GM12878 (cell line): ENCODE measurements around the gene ABCG4. TPM values are rescaled to one million over a fixed set of nuclear protein-coding genes. Genes with fewer than 3 reads are reported as not detected.

Experiments used
- ATAC-seq: fragments of 200-7000 bp; cut with Tn5 transposase; 3 replicates; pipeline ENCODE4 v1.9.1; 2020; ENCODE audit warnings: mild to moderate bottlenecking, moderate library complexity
- BruUV-seq: library from RNA; stranded (reverse); fragments of 400-500 nt; replicated peaks from 2 replicates; lab custom pipeline; 2021; lab: Mats Ljungman, UMichigan
- CTCF ChIA-PET: fragments of 300-600 bp; sonication (Branson Sonifier 250); formaldehyde crosslinking; extraction: SDS; loops from one replicate; lab custom pipeline; 2021; ENCODE audit warnings: inconsistent platforms; lab: Yijun Ruan, JAX
- POLR2A ChIA-PET: fragments of 350-600 bp; formaldehyde crosslinking; extraction: SDS; loops from one replicate; lab custom pipeline; 2021; ENCODE audit warnings: inconsistent platforms; lab: Charles Lee
- RAD21 ChIA-PET: fragments of 300-600 bp; sonication (Branson Sonifier 250); formaldehyde crosslinking; loops from one replicate; lab custom pipeline; 2023; ENCODE audit warnings: antibody characterized with exemption; ENCODE audit not compliant: unreplicated experiment; lab: Charles Lee
- SMC1A ChIA-PET: fragments of 300-600 bp; sonication (Branson Sonifier 250); formaldehyde crosslinking; loops from one replicate; lab custom pipeline; 2023; ENCODE audit not compliant: unreplicated experiment, uncharacterized antibody; lab: Charles Lee
- DNase-seq: peaks from one replicate; pipeline ENCODE4 v3.0.0-alpha.2; 2011; ENCODE audit warnings: low read depth, low spot score
- FAIRE-seq: peaks from 3 replicates; lab custom pipeline; 2011; peaks lifted over from hg19 to GRCh38; lab: Jason Lieb, UNC
- H2AFZ ChIP-seq: 2 replicates; pipeline ENCODE4 v1.6.0; 2011; ENCODE audit warnings: low read depth, low read length, control low read depth; ENCODE audit not compliant: control insufficient read depth
- H3K27ac ChIP-seq: 2 replicates; pipeline ENCODE4 v1.5.1; 2011; ENCODE audit warnings: control low read depth; ENCODE audit not compliant: control insufficient read depth, insufficient read depth
- H3K27me3 ChIP-seq, 2 experiments: replicated peaks in 1 of 2; 2 replicates each; pipeline versions ENCODE4 v1.6.0 to v1.6.1; 2011; ENCODE audit warnings: low read length in 1 of 2; ENCODE audit not compliant: control insufficient read depth in 2 of 2, insufficient read depth in 2 of 2
- H3K36me3 ChIP-seq, 2 experiments: 2 replicates each; pipeline ENCODE4 v1.5.1; 2011; ENCODE audit warnings: low read length in 1 of 2; ENCODE audit not compliant: control insufficient read depth in 2 of 2, insufficient read depth in 2 of 2
- H3K4me1 ChIP-seq: 2 replicates; pipeline ENCODE4 v1.6.1; 2011; ENCODE audit warnings: mild to moderate bottlenecking, low read length, moderate library complexity, mixed read lengths; ENCODE audit not compliant: control insufficient read depth, insufficient read depth
- H3K4me2 ChIP-seq: 2 replicates; pipeline ENCODE4 v1.6.0; 2011; ENCODE audit warnings: control low read depth; ENCODE audit not compliant: control insufficient read depth, insufficient read depth
- H3K4me3 ChIP-seq: fragments of 200-600 bp; sonication (generic); 2 replicates; pipeline ENCODE4 v1.5.1; 2016
- H3K79me2 ChIP-seq: 2 replicates; pipeline ENCODE4 v1.6.0; 2011; ENCODE audit warnings: low read length; ENCODE audit not compliant: control insufficient read depth, insufficient read depth
- H3K9ac ChIP-seq: 2 replicates; pipeline ENCODE4 v1.8.0; 2011; ENCODE audit warnings: low read length, control low read depth, mixed read lengths; ENCODE audit not compliant: control insufficient read depth, insufficient read depth
- H3K9me3 ChIP-seq: replicated peaks from 3 replicates; pipeline ENCODE4 v1.5.1; 2011; ENCODE audit warnings: mild to moderate bottlenecking, low read length; ENCODE audit not compliant: control insufficient read depth, insufficient read depth
- H4K20me1 ChIP-seq: 2 replicates; pipeline ENCODE4 v1.6.0; 2011; ENCODE audit not compliant: control insufficient read depth, insufficient read depth
- ATF2 ChIP-seq: IDR thresholded peaks from 2 replicates; pipeline ENCODE4 v1.6.1; 2012; ENCODE audit warnings: low read length, inconsistent platforms
- CHD1 ChIP-seq: IDR thresholded peaks from 2 replicates; pipeline ENCODE4 v1.6.1; 2012; ENCODE audit warnings: low read depth, low read length, improper control_type of control experiment
- IRF3 ChIP-seq: fragments of 450-650 bp; IDR thresholded peaks from 2 replicates; pipeline ENCODE4 v1.6.1; 2014; ENCODE audit warnings: mild to moderate bottlenecking
- KLF5 ChIP-seq: fragments of 450-650 bp; IDR thresholded peaks from 2 replicates; pipeline ENCODE4 v1.6.1; 2014; ENCODE audit warnings: mild to moderate bottlenecking; ENCODE audit not compliant: partially characterized antibody
- MYB ChIP-seq: fragments of 150-350 bp; IDR thresholded peaks from 2 replicates; pipeline ENCODE4 v1.6.1; 2014; ENCODE audit warnings: mild to moderate bottlenecking, low read depth, low read length, borderline replicate concordance
- RFX5 ChIP-seq: IDR thresholded peaks from 2 replicates; pipeline ENCODE4 v1.6.1; 2011; ENCODE audit warnings: low read depth, low read length, improper control_type of control experiment
- SREBF1 ChIP-seq: IDR thresholded peaks from 2 replicates; pipeline ENCODE4 v1.6.1; 2012; ENCODE audit warnings: mild to moderate bottlenecking, low read length
- STAT3 ChIP-seq: IDR thresholded peaks from 2 replicates; pipeline ENCODE4 v1.6.1; 2011; ENCODE audit warnings: low read depth, low read length, improper control_type of control experiment
- TCF12 ChIP-seq: IDR thresholded peaks from 2 replicates; pipeline ENCODE4 v1.6.1; 2011; ENCODE audit warnings: low read depth, mild to moderate bottlenecking, low read length
- WRNIP1 ChIP-seq: IDR thresholded peaks from 2 replicates; pipeline ENCODE4 v1.6.1; 2011; ENCODE audit warnings: low read depth, low read length, improper control_type of control experiment, borderline replicate concordance
- ZBED1 ChIP-seq: IDR thresholded peaks from 2 replicates; pipeline ENCODE4 v1.6.1; 2016; ENCODE audit warnings: borderline replicate concordance
- ZNF24 ChIP-seq: fragments of 450-650 bp; IDR thresholded peaks from 2 replicates; pipeline ENCODE4 v1.6.1; 2017; ENCODE audit warnings: antibody characterized with exemption, mild to moderate bottlenecking
- ZNF274 ChIP-seq: IDR thresholded peaks from one replicate; pipeline ENCODE4 v1.8.0; 2011; ENCODE audit not compliant: insufficient read length, insufficient read depth
- ZNF592 ChIP-seq: fragments of 450-650 bp; IDR thresholded peaks from 2 replicates; pipeline ENCODE4 v1.6.1; 2017; ENCODE audit warnings: mild to moderate bottlenecking, moderate library complexity
- ZZZ3 ChIP-seq: IDR thresholded peaks from 2 replicates; pipeline ENCODE4 v1.6.1; 2011; ENCODE audit warnings: low read depth; ENCODE audit not compliant: control insufficient read depth, insufficient read length
- WGBS: methylation state at CpG from one replicate; pipeline ENCODE4 v1.1.6; 2016; ENCODE audit warnings: low lambda C conversion rate; ENCODE audit not compliant: insufficient replicate concordance, insufficient coverage; ENCODE audit errors: missing lambda C conversion rate; 5-methylcytosine and 5-hydroxymethylcytosine counted together
- in situ Hi-C: fragments of 300-500 bp; cut with MboI; formaldehyde crosslinking; loops from 9 replicates; pipeline ENCODE4 v1.14.3; 2018; ENCODE audit warnings: mixed read lengths
- intact Hi-C: fragments of 100-400 bp; cut with micrococcal nuclease; formaldehyde crosslinking; loops from one replicate; pipeline ENCODE4 v1.14.2; 2022; ENCODE audit not compliant: unreplicated experiment
- polyA plus RNA-seq, 11 experiments: library from polyadenylated mRNA; depleted of rRNA in 4 of 11; unstranded in 6 of 11; stranded (reverse) in 5 of 11; fragments of >200 nt; fragmentation: Nextera tagmentation in 4 of 11; fragmentation: Illumina TruSeq in 1 of 11; extraction: Ambion mirVana in 4 of 11; extraction: Trizol in 1 of 11; gene quantifications; 1 replicate in 1 of 11; 2 replicates in 10 of 11; pipeline versions ENCODE4 v1.2.1 to v1.2.3, GENCODE V29; 2011 to 2016; ENCODE audit warnings: inconsistent platforms in 2 of 11, missing spikeins in 2 of 11, low read depth in 1 of 11
- total RNA-seq, 4 experiments: library from RNA; depleted of rRNA in 3 of 4; stranded (reverse); fragments of >200 nt in 3 of 4; fragmentation: Illumina TruSeq in 1 of 4; extraction: Trizol in 1 of 4; gene quantifications; 2 replicates each; pipeline versions ENCODE4 v1.2.1 to v1.2.3, GENCODE V29; 2013 to 2021

Gene ABCG4
- total and polyA plus RNA-seq, 10 of the 15 experiments (the other 5 are each of a cell fraction or from before 2014, with no cell fraction given): not detected

- TF ChIP-seq MYB (no peak), ATF2 (no peak), TCF12 (no peak)
These were observed 31.7 kb upstream of the ABCG4 start (continued) for GRCh38 chr11:119117004-119117706.

GRCh38 chr11:119118227-119118626 lies 30.6 kb upstream of the ABCG4 start:
- POLR2A ChIA-PET: interaction anchor here (0.7 to 6.9 kb wide), 4 partner anchors 9 to 141 kb away, joined by 3 to 76 read pairs (median 4); partner anchors contain the start of gene C2CD2L
- in situ Hi-C loops: no loop called here
- intact Hi-C loops: no loop called here
- H3K27me3 ChIP-seq: no peaks in the 10 kb centered on the region
- H3K36me3 ChIP-seq: peaks cover 0 to 8% of the 10 kb centered on the region in 2 experiments; a peak in 3 of 4 replicates
- no peak overlapping the region for H3K27ac ChIP-seq
- peaks cover 13% of the 10 kb centered on the region for H3K4me1 ChIP-seq
- RAD21 ChIA-PET: no interaction called here
- no peak overlapping the region for H3K9ac ChIP-seq
- H4K20me1 ChIP-seq: no peaks in the 10 kb centered on the region
- H3K4me3 ChIP-seq: no peak overlapping the region
- FAIRE-seq (no peak), DNase-seq (no peak)
- peaks cover 19% of the 10 kb centered on the region for H3K79me2 ChIP-seq
- no peaks in the 10 kb centered on the region for H3K9me3 ChIP-seq
- SMC1A ChIA-PET: interaction anchor here (5.0 kb wide), 1 partner anchor 9 kb away, joined by 32 read pairs; no protein-coding TSS in a partner anchor
- no TSS peak for BruUV-seq
- TF ChIP-seq RFX5 (no peak), WRNIP1 (no peak), IRF3 (no peak), ZZZ3 (no peak), STAT3 (no peak), ZBED1 (no peak), ZNF274 (no peak), SREBF1 (no peak), KLF5 (no peak), ZNF592 (no peak), CHD1 (no peak), ZNF24 (no peak)
- TF ChIP-seq, all 136 proteins: peak for 0
- CTCF ChIA-PET: interaction anchor here (0.8 to 1.3 kb wide), 6 partner anchors 8 to 78 kb away, joined by 3 to 5 read pairs (median 4); partner anchors contain the start of genes C2CD2L and DPAGT1
- ATAC-seq: no peak
- WGBS: 86% methylated on average over 5 of the region's 5 CpGs
- Histone ChIP-seq H3K4me2 (no peak overlapping the region), H2AFZ (no peak overlapping the region)
